D721Med (cell line): ENCODE results near the gene DEPP1.

Experiments
- DNase-seq: peaks from one replicate; pipeline ENCODE4 v3.0.0; 2011; ENCODE audit warnings: low spot score; ENCODE audit not compliant: insufficient read length
- FAIRE-seq: peaks from 2 replicates; lab custom pipeline; 2011; peaks lifted over from hg19 to GRCh38; lab: Jason Lieb, UNC
- TF ChIP-seq, protein P1 (sequence below): IDR thresholded peaks from 2 replicates; pipeline ENCODE4 v1.5.1; 2012; ENCODE audit warnings: mild to moderate bottlenecking, control low read depth; ENCODE audit not compliant: insufficient read depth; ENCODE audit errors: missing control alignments

The DEPP1 gene

DNA sequence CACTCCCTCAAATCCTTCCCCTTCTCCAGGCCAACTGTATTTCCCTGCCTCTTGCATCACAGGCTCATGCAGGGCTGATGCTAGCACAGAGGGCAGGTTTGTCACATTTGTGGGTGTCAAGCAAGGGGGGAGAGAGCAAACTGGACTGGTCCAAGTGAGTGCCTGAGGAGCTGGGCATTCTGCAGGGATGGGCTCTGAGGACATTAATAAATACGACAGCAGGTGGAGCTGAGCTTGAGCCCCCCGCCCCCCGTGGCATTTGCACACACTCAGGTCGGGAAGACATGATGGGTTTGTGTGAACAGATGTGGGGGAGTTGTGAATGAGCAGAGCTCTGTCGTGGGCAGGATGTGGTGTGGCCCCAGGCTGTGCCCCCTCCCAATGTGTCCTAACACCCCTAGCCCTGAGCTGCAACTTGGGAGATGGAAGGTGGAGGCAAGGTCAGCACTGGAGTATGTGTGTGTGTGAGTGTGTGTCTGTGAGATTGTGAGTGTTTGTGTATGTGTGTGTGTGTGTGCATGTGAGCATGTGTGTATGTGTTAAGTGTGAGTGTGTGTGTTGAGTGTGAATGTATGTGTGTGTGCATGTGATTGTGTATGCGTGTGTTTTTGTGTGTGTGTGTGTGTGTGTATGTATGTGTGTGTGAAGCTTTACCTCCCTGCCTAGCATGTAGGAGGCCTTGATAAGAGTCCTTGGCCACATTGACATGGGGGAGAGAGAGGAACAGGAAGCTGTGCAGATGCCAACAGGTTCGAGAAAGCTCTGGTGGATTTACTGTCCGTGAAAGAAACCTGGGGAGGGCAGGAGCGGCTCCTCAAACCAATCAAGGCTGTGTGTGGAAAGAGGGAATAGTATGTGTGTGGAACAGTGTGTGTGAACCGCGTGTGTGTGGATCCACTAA is 9.9 kb downstream of the DEPP1 start:
- FAIRE-seq (no peak), DNase-seq (no peak)
- TF ChIP-seq, protein P1, sequence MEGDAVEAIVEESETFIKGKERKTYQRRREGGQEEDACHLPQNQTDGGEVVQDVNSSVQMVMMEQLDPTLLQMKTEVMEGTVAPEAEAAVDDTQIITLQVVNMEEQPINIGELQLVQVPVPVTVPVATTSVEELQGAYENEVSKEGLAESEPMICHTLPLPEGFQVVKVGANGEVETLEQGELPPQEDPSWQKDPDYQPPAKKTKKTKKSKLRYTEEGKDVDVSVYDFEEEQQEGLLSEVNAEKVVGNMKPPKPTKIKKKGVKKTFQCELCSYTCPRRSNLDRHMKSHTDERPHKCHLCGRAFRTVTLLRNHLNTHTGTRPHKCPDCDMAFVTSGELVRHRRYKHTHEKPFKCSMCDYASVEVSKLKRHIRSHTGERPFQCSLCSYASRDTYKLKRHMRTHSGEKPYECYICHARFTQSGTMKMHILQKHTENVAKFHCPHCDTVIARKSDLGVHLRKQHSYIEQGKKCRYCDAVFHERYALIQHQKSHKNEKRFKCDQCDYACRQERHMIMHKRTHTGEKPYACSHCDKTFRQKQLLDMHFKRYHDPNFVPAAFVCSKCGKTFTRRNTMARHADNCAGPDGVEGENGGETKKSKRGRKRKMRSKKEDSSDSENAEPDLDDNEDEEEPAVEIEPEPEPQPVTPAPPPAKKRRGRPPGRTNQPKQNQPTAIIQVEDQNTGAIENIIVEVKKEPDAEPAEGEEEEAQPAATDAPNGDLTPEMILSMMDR = no peak

DNA sequence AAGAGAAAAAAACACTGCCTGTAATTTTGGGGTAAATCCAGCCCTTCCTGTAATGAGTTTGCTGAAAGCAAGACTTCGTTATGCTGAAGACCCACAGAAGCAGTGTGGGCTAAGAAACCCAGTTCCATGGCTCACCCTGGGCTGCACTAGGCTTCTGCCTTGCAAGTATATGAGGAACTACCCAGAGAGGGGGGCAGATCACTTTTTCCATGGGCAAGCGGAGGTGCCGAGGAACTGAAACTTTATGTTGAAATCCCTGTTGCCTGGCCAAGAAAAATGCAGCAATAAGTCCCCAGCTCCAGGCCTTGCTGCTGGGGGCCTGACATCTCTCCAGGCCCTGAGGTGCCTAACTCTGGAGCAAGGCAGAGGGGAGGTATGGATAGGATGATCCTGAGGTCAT is 10.5 kb downstream of the DEPP1 start:
- DNase-seq (no peak), FAIRE-seq (no peak)
- TF ChIP-seq, protein P1 = no peak

DNA sequence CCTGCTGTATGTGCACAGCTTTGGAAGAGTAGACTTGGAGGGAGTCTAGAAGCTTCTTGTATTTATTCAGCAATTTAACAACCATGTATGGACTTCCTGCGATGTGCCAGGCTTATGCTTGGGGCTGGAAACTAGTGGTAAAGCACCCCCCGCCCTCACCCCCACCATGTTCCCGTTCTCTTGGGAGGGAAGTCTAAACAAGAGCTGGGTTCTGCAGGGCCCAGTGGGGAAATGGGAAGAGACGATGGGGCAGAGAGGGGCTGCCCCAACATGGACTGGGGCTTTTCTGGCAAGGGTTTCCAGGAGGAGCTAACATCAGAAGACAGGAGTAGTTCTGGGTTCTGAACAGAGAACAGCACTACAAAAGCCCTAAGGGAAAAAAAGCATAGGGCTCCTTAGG is 11.0 kb downstream of the DEPP1 start:
- DNase-seq (no peak), FAIRE-seq (no peak)
- TF ChIP-seq, protein P1 = no peak

DNA sequence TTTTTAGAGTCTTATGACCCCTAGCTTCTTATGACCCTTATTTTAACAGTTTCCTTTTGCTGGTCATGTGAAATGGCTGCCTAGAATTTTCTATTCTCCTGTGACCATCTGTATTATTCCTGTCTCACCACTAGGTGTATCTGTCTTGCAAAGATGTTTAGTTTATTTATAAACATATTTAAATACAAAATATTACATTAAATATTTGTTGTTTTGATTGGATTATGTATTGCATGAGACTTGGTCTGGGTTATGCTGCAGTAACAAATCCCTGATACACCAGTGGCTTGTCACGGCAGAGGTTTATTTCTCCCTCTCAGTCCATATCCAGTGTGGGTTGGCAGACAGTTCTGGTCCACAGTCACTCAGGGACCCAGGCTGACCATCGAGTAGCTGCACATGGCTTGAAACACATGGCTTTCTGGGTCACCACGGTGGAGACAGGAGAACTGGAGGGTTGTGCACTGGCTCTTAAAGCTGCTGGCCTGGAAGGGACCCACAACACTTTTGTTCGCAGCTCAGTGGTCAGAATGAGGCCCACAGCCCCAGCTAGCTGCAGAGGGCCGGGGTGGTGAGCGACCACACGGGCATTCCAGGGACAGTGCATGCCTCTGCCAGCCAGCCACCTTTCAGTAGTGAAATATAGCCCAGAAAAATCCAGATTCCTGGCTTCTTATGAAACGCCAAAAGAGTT is 11.6 kb downstream of the DEPP1 start:
- TF ChIP-seq, protein P1 = no peak
- DNase-seq = no peak
- no peak for FAIRE-seq

DNA sequence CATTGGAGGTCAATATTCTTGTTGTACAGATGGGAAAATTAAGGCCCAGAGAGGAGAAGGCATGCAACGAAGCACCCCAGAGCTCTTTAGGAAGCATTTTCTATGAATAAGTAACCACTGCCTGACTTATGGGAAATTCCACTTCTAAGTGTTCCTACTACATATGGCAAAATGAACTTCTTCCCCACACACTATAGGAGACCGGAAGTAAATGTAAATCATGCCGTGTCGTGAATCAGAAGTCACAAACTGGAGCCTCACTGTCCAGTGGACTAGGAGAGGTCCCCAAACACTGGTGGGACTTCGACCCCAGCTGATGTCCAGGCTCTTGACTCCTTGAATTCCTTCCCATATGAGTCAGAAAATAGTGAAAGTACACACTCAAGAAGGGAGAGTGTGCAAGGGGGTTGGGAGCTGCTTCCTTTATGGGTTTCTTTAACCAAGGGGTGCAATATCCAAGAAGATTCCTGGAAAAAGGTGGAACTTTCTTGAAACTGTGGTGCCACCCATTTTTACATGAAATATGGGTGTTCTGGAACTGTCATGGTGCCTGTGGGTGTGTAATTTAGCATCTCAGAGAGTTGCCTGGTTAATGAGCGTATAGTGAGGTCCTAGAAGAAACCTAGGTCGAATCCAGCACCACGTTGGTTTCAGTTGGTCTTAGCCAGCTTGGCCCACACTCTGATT is 12.3 kb downstream of the DEPP1 start:
- DNase-seq (no peak), FAIRE-seq (no peak)
- TF ChIP-seq, protein P1 = no peak

DNA sequence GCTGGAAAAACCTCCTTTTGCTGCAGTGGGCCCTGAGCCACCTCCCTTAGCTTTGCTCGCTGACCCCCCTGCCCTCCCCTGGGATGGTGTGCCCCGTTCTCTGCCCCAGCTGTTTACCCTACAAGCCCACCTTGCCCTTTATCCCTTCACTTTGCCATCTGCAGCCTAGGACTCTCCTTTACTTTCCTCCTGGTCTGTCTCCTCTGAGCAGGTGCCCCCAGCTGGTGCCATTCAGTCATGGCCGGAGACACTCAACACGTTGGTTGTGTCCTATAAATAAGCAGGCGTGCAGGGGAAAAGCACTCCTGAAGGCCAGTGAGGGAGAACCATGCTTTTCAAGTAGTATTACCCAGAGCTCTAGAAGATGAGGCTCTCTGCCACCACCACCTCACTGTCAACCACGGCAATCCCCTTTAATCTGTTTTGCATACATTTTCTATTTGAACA is 12.9 kb downstream of the DEPP1 start:
- DNase-seq = no peak
- no peak for FAIRE-seq

More for the DNA sequence above, 12.9 kb downstream of the DEPP1 start:
- TF ChIP-seq, protein P1 = no peak
